B cell (primary cell): Measurements from ENCODE around the gene AK1. TPM values are rescaled to one million over a fixed set of nuclear protein-coding genes. Genes with fewer than 3 reads are reported as not detected.

Experiments used
- ATAC-seq: fragments of 200-7000 bp; cut with Tn5 transposase; one replicate; pipeline ENCODE4 v1.10.0; 2021; ENCODE audit warnings: low read depth, mild to moderate bottlenecking, moderate number of reproducible peaks, moderate library complexity
- CTCF ChIA-PET: fragments of 350-600 bp; sonication (Branson Sonifier 250); formaldehyde crosslinking; loops from one replicate; lab custom pipeline; 2021; ENCODE audit warnings: antibody characterized with exemption, inconsistent platforms; lab: Charles Lee
- POLR2A ChIA-PET: fragments of 350-600 bp; sonication (Branson Sonifier 250); formaldehyde crosslinking; loops from one replicate; lab custom pipeline; 2021; ENCODE audit warnings: antibody characterized with exemption; lab: Charles Lee
- DNase-seq: peaks from one replicate; pipeline ENCODE4 v3.0.0; 2013
- H2AFZ ChIP-seq: 2 replicates; pipeline ENCODE4 v1.6.1; 2012; ENCODE audit warnings: mild to moderate bottlenecking, low read depth, low read length; ENCODE audit not compliant: insufficient read depth, poor library complexity, severe bottlenecking
- H3K27ac ChIP-seq, 2 donors: 1 replicate in 1 of 2; 2 replicates in 1 of 2; pipeline ENCODE4 v1.5.1; 2012 to 2013; ENCODE audit warnings: low read length in 2 of 2, mild to moderate bottlenecking in 2 of 2, moderate library complexity in 1 of 2
- H3K27me3 ChIP-seq, 4 experiments: fragments of 200-600 bp in 1 of 4; sonication (generic) in 1 of 4; replicated peaks in 1 of 4; 1 replicate in 2 of 4; 2 replicates in 2 of 4; pipeline versions ENCODE4 v1.6.1 to v1.7.0; 2013 to 2016; ENCODE audit warnings: low read length in 3 of 4, mild to moderate bottlenecking in 2 of 4, mixed read lengths in 1 of 4, moderate library complexity in 1 of 4; ENCODE audit not compliant: insufficient read depth in 4 of 4, control insufficient read depth in 3 of 4; ENCODE audit errors: control extremely low read depth in 1 of 4
- H3K36me3 ChIP-seq, 2 experiments: replicated peaks in 1 of 2; 1 replicate in 1 of 2; 2 replicates in 1 of 2; pipeline versions ENCODE4 v1.6.1 to v1.7.1; 2013; ENCODE audit warnings: low read length in 1 of 2; ENCODE audit not compliant: insufficient read depth in 2 of 2, control insufficient read depth in 1 of 2; ENCODE audit errors: control extremely low read depth in 1 of 2, extremely low read depth in 1 of 2
- H3K4me1 ChIP-seq, 2 donors: fragments of 200-600 bp in 1 of 2; sonication (generic) in 1 of 2; 1 replicate in 1 of 2; 2 replicates in 1 of 2; pipeline versions ENCODE4 v1.5.1 to v1.6.1; 2013 to 2017; ENCODE audit warnings: low read length in 2 of 2; ENCODE audit not compliant: control insufficient read depth in 2 of 2, insufficient read depth in 2 of 2
- H3K4me2 ChIP-seq: replicated peaks from 2 replicates; pipeline ENCODE3; 2012; ENCODE audit warnings: mild to moderate bottlenecking, low read depth, low read length; ENCODE audit not compliant: poor library complexity, severe bottlenecking
- H3K4me3 ChIP-seq, 5 experiments: fragments of 200-600 bp in 1 of 5; sonication (generic) in 1 of 5; 1 replicate in 3 of 5; 2 replicates in 2 of 5; pipeline versions ENCODE4 v1.5.1 to v1.7.0; 2011 to 2016; ENCODE audit warnings: low read length in 4 of 5, mild to moderate bottlenecking in 4 of 5, low read depth in 2 of 5, control low read depth in 1 of 5, moderate library complexity in 1 of 5; ENCODE audit not compliant: insufficient read depth in 1 of 5; ENCODE audit errors: control extremely low read depth in 1 of 5, extremely low read depth in 1 of 5
- H3K79me2 ChIP-seq: fragments of 200-600 bp; sonication (generic); one replicate; pipeline ENCODE4 v1.6.0; 2016; ENCODE audit warnings: low read length; ENCODE audit not compliant: control insufficient read depth, insufficient read depth
- H3K9ac ChIP-seq: fragments of 200-600 bp; sonication (generic); 2 replicates; pipeline ENCODE4 v1.6.1; 2017; ENCODE audit warnings: mild to moderate bottlenecking, low read length, moderate library complexity
- H3K9me3 ChIP-seq, 3 donors: one replicate each; pipeline versions ENCODE4 v1.6.1 to v1.7.1; 2013; ENCODE audit warnings: low read length in 2 of 3; ENCODE audit not compliant: control insufficient read depth in 2 of 3, insufficient read depth in 1 of 3; ENCODE audit errors: control extremely low read depth in 1 of 3
- H4K20me1 ChIP-seq: 2 replicates; pipeline ENCODE4 v1.6.0; 2012; ENCODE audit warnings: mild to moderate bottlenecking, low read length; ENCODE audit not compliant: insufficient read depth, control insufficient read depth, poor library complexity, severe bottlenecking
- H3K27ac Mint-ChIP-seq: one replicate; pipeline ENCODE4 v1.8.0; 2021; ENCODE audit warnings: mixed read lengths
- H3K27me3 Mint-ChIP-seq: one replicate; pipeline ENCODE4 v1.8.0; 2021; ENCODE audit warnings: mixed read lengths
- H3K4me1 Mint-ChIP-seq: one replicate; pipeline ENCODE4 v1.8.0; 2021; ENCODE audit warnings: mixed read lengths
- H3K4me3 Mint-ChIP-seq: one replicate; pipeline ENCODE4 v1.8.0; 2021; ENCODE audit warnings: mixed read lengths
- H3K9me3 Mint-ChIP-seq: one replicate; pipeline ENCODE4 v1.8.0; 2022; ENCODE audit warnings: mixed read lengths; ENCODE audit not compliant: insufficient read depth
- CTCF ChIP-seq: fragments of 200-600 bp; IDR thresholded peaks from one replicate; pipeline ENCODE4 v1.8.0; 2022; ENCODE audit warnings: antibody characterized with exemption, mild to moderate bottlenecking
- EZH2 ChIP-seq: IDR thresholded peaks from 2 replicates; pipeline ENCODE4 v1.6.1; 2012; ENCODE audit warnings: borderline replicate concordance, low read depth, mild to moderate bottlenecking, moderate library complexity, low read length; ENCODE audit not compliant: insufficient read depth, poor library complexity, severe bottlenecking
- WGBS: methylation state at CpG from one replicate; pipeline ENCODE4 v1.1.5; 2013; ENCODE audit warnings: missing lambda C conversion rate; ENCODE audit not compliant: insufficient coverage; 5-methylcytosine and 5-hydroxymethylcytosine counted together
- intact Hi-C: fragments of 100-400 bp; cut with micrococcal nuclease; formaldehyde crosslinking; loops from one replicate; pipeline ENCODE4 v1.10.0; 2022
- polyA plus RNA-seq: library from polyadenylated mRNA; depleted of rRNA; stranded (reverse); fragments of >200 nt; gene quantifications from 2 replicates; pipeline ENCODE4 v1.2.3, GENCODE V29; 2012
- total RNA-seq, 2 donors: library from RNA; stranded (reverse); fragments of 120-200 nt in 1 of 2; gene quantifications; 1 replicate in 1 of 2; 2 replicates in 1 of 2; pipeline versions ENCODE4 v1.2.3 to v1.2.4, GENCODE V29; 2013 to 2022

The AK1 gene
- total and polyA plus RNA-seq, 2 donors (not counting 1 experiment from before 2014, with no cell fraction given) = 28.0 to 31.8 TPM

- Mint-ChIP-seq H3K4me3 (peak overlapping the region; percentile 11), H3K9me3 (no peaks in the 10 kb centered on the region), H3K27me3 (no peaks in the 10 kb centered on the region), H3K4me1 (peaks cover 36% of the 10 kb centered on the region), H3K27ac (no peak overlapping the region)
- Histone ChIP-seq H3K4me2 (peak overlapping the region; percentile 22), H3K36me3 (peaks cover 0 to 4% of the 10 kb centered on the region in 2 experiments), H3K27me3 (peaks cover 0 to 12% (median 3%) of the 10 kb centered on the region in 4 experiments), H3K9ac (no peak overlapping the region), H2AFZ (no peak overlapping the region), H3K79me2 (peaks cover 4% of the 10 kb centered on the region), H3K27ac (no peak overlapping the region), H4K20me1 (no peaks in the 10 kb centered on the region), H3K4me1 (peaks cover 21 to 38% of the 10 kb centered on the region in 2 donors), H3K4me3 (no peak overlapping the region), H3K9me3 (no peaks in the 10 kb centered on the region)
- ATAC-seq = peak; percentile 57
- TF ChIP-seq CTCF = no peak
- TF ChIP-seq EZH2 = no peak
- ChIA-PET CTCF (interaction anchor here (0.7 to 7.8 kb wide), 2 partner anchors 41 to 109 kb away, joined by 3 to 34 read pairs; no protein-coding TSS in a partner anchor), POLR2A (interaction anchor here (0.7 kb wide), 2 partner anchors 63 to 483 kb away, joined by 6 read pairs; partner anchors contain the start of gene SLC2A8)
- peak; percentile 62 for DNase-seq
- WGBS = no CpG with 5 or more reads among the region's 8 CpGs
- intact Hi-C loops = no loop called here
Observed at GRCh38 chr9:127880143-127880542, 2.7 kb upstream of the AK1 start.

DNA sequence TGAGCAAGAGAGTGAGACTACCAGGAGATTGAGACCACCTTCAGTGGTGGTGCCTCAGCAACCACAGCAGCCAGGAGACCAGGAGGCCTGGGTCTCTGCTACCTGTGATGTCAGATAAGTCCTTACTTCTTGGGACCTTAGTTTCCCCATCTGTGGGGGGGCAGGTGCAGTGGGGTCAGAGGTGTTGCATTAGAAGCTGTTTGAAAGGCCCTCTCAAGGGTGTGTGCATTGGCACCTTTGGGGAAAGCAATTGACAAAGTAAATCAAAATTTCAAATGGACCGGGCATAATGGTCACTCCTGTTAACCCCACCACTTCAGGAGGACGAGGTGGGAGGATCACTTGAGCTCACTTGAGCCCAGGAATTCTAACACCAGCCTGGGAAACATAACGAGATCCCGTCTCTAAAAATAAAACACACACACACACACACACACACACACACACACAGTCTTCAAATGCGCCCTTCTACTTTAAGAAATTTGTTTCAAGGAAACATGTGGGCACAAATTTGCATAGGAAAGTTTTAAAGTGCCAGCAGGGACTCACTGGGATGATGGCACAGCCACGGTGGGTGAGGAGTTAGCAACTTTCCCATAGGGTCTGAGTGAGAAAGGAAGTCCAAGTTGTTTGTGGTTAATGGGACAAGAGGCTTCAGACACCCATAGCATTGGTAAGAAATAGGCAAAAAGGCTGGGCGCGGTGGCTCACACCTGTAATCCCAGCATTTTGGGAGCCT lies 1.3 kb upstream of the AK1 start:
- no peak for ATAC-seq
- Histone ChIP-seq H4K20me1 (no peaks in the 10 kb centered on the region), H3K4me2 (peak overlapping the region; percentile 17), H3K4me3 (no peak overlapping the region), H3K27ac (no peak overlapping the region), H3K4me1 (peaks cover 21 to 36% of the 10 kb centered on the region in 2 donors), H3K36me3 (no peaks in the 10 kb centered on the region), H3K9ac (no peak overlapping the region), H3K9me3 (no peaks in the 10 kb centered on the region), H3K79me2 (peaks cover 4% of the 10 kb centered on the region), H2AFZ (no peak overlapping the region), H3K27me3 (peaks cover 0 to 12% (median 3%) of the 10 kb centered on the region in 4 experiments)
- Mint-ChIP-seq H3K9me3 (no peaks in the 10 kb centered on the region), H3K4me3 (peak overlapping the region; percentile 29), H3K4me1 (peaks cover 26% of the 10 kb centered on the region), H3K27ac (peak overlapping the region; percentile 32), H3K27me3 (no peaks in the 10 kb centered on the region)
- TF ChIP-seq CTCF (no peak), EZH2 (no peak)
- ChIA-PET POLR2A (interaction anchor here (0.7 kb wide), 2 partner anchors 366 to 1198 kb away, joined by 3 to 11 read pairs; no protein-coding TSS in a partner anchor), CTCF (interaction anchor here (0.5 to 7.8 kb wide), 4 partner anchors 9 to 144 kb away, joined by 3 to 34 read pairs (median 3); partner anchors contain the start of gene TOR2A)
- peak; percentile 38 for DNase-seq
- WGBS = 70% methylated on average over 5 of the region's 8 CpGs
- intact Hi-C loops = no loop called here
